Hepatocyte (in vitro differentiated cells): ENCODE measurements around the gene CILP. TPM values are rescaled to one million over a fixed set of nuclear protein-coding genes. Genes with fewer than 3 reads are reported as not detected.

Experiments used
- DNase-seq: peaks from one replicate; pipeline ENCODE4 v3.0.0-alpha.2; 2016; ENCODE audit warnings: low spot score
- H2AFZ ChIP-seq: fragments of 200-600 bp; sonication (generic); 2 replicates; pipeline ENCODE4 v1.6.0; 2016; ENCODE audit warnings: antibody characterized with exemption, mild to moderate bottlenecking
- H3K27ac ChIP-seq: fragments of 200-600 bp; sonication (generic); 2 replicates; pipeline ENCODE4 v1.5.1; 2016; ENCODE audit warnings: mild to moderate bottlenecking
- H3K27me3 ChIP-seq: fragments of 200-600 bp; sonication (generic); 2 replicates; pipeline ENCODE4 v1.6.1; 2016
- H3K36me3 ChIP-seq: fragments of 200-600 bp; sonication (generic); replicated peaks from 2 replicates; pipeline ENCODE4 v1.5.1; 2016; ENCODE audit warnings: low read depth; ENCODE audit not compliant: insufficient read depth
- H3K4me1 ChIP-seq: fragments of 200-600 bp; sonication (generic); 2 replicates; pipeline ENCODE4 v1.5.1; 2016; ENCODE audit warnings: mild to moderate bottlenecking, moderate library complexity; ENCODE audit not compliant: insufficient read depth
- H3K4me2 ChIP-seq: fragments of 200-600 bp; sonication (generic); 2 replicates; pipeline ENCODE4 v1.6.0; 2016
- H3K4me3 ChIP-seq: fragments of 200-600 bp; sonication (generic); 2 replicates; pipeline ENCODE4 v1.5.1; 2016; ENCODE audit warnings: mild to moderate bottlenecking
- H3K79me2 ChIP-seq: fragments of 200-600 bp; sonication (generic); 2 replicates; pipeline ENCODE4 v1.6.0; 2017; ENCODE audit warnings: mild to moderate bottlenecking
- H3K9me2 ChIP-seq: fragments of 200-600 bp; sonication (generic); replicated peaks from 2 replicates; pipeline ENCODE4 v1.6.0; 2017; ENCODE audit warnings: mild to moderate bottlenecking; ENCODE audit not compliant: insufficient read depth
- H3K9me3 ChIP-seq: fragments of 200-600 bp; sonication (generic); 2 replicates; pipeline ENCODE4 v1.5.1; 2016; ENCODE audit warnings: low read depth, mild to moderate bottlenecking
- H4K20me1 ChIP-seq: fragments of 200-600 bp; sonication (generic); 2 replicates; pipeline ENCODE4 v1.6.0; 2016; ENCODE audit warnings: mild to moderate bottlenecking; ENCODE audit not compliant: insufficient read depth, poor library complexity, severe bottlenecking
- CTCF ChIP-seq: fragments of 200-600 bp; sonication (generic); IDR thresholded peaks from 2 replicates; pipeline ENCODE4 v1.5.1; 2016; ENCODE audit warnings: antibody characterized with exemption, mild to moderate bottlenecking; ENCODE audit not compliant: poor library complexity
- EZH2 ChIP-seq: fragments of 200-600 bp; sonication (generic); IDR thresholded peaks from 2 replicates; pipeline ENCODE4 v1.6.1; 2016; ENCODE audit warnings: antibody characterized with exemption, mild to moderate bottlenecking, borderline replicate concordance
- EZH2phosphoT487 ChIP-seq: fragments of 200-600 bp; sonication (generic); IDR thresholded peaks from one replicate; pipeline ENCODE4 v1.6.1; 2018; ENCODE audit warnings: antibody characterized with exemption, mild to moderate bottlenecking, low read depth, moderate library complexity; ENCODE audit not compliant: unreplicated experiment, severe bottlenecking
- WGBS: methylation state at CpG from one replicate; pipeline ENCODE4 v1.1.6; 2016; ENCODE audit warnings: low lambda C conversion rate; ENCODE audit errors: missing lambda C conversion rate; 5-methylcytosine and 5-hydroxymethylcytosine counted together
- polyA plus RNA-seq: library from polyadenylated mRNA; unstranded; fragments of >200 nt; fragmentation: Nextera tagmentation; extraction: Ambion mirVana; gene quantifications from 2 replicates; pipeline ENCODE4 v1.2.1, GENCODE V29; 2016
- total RNA-seq: library from RNA; depleted of rRNA; stranded (reverse); fragments of >200 nt; gene quantifications from 2 replicates; pipeline ENCODE4 v1.2.3, GENCODE V29; 2014

CILP gene
- total and polyA plus RNA-seq, 2 experiments from 2014 or later = 67.1 to 96.4 TPM

- TF ChIP-seq CTCF = no peak
- no peak for TF ChIP-seq EZH2
- no peak for TF ChIP-seq EZH2phosphoT487
- 98% methylated on average over 12 of the region's 12 CpGs for whole genome bisulfite sequencing
- Histone ChIP-seq H3K79me2 (no peaks in the 10 kb centered on the region), H4K20me1 (no peaks in the 10 kb centered on the region), H3K27ac (no peak overlapping the region), H3K4me3 (no peak overlapping the region), H3K9me3 (no peaks in the 10 kb centered on the region), H3K27me3 (no peaks in the 10 kb centered on the region), H3K4me2 (no peak overlapping the region), H3K4me1 (no peaks in the 10 kb centered on the region), H3K9me2 (no peaks in the 10 kb centered on the region), H2AFZ (no peak overlapping the region), H3K36me3 (no peaks in the 10 kb centered on the region)
- DNase-seq = no peak
Observed at GRCh38 chr15:65198571-65198970, 12.7 kb downstream of the CILP start.

- H3K9me2 ChIP-seq = no peaks in the 10 kb centered on the region
- H3K27me3 ChIP-seq = no peaks in the 10 kb centered on the region
- H3K4me3 ChIP-seq = no peak overlapping the region
- no peak overlapping the region for H3K4me2 ChIP-seq
- no peaks in the 10 kb centered on the region for H4K20me1 ChIP-seq
- H3K27ac ChIP-seq = no peak overlapping the region
- DNase-seq = no peak
- H2AFZ ChIP-seq = no peak overlapping the region
- TF ChIP-seq EZH2phosphoT487 (no peak), EZH2 (no peak), CTCF (no peak)
- WGBS = 97% methylated on average over 8 of the region's 8 CpGs
- H3K4me1 ChIP-seq = no peaks in the 10 kb centered on the region
- H3K79me2 ChIP-seq = no peaks in the 10 kb centered on the region
- H3K36me3 ChIP-seq = no peaks in the 10 kb centered on the region
- H3K9me3 ChIP-seq = no peaks in the 10 kb centered on the region
Observed at GRCh38 chr15:65197337-65197645, 14.0 kb downstream of the CILP start.

GRCh38 chr15:65196637-65197336 is 14.5 kb downstream of the CILP start:
- Histone ChIP-seq H3K4me2 (no peak overlapping the region), H4K20me1 (no peaks in the 10 kb centered on the region), H3K27me3 (no peaks in the 10 kb centered on the region), H3K79me2 (no peaks in the 10 kb centered on the region), H2AFZ (no peak overlapping the region), H3K9me3 (no peaks in the 10 kb centered on the region), H3K27ac (no peak overlapping the region), H3K4me3 (no peak overlapping the region), H3K36me3 (no peaks in the 10 kb centered on the region), H3K9me2 (no peaks in the 10 kb centered on the region), H3K4me1 (no peaks in the 10 kb centered on the region)
- WGBS = 95% methylated on average over 19 of the region's 19 CpGs
- TF ChIP-seq EZH2 (no peak), EZH2phosphoT487 (no peak), CTCF (no peak)
- DNase-seq = no peak
